H1 (cell line): ENCODE data around the gene BBX. TPM values are rescaled to one million over a fixed set of nuclear protein-coding genes. Genes with fewer than 3 reads are reported as not detected.

ENCODE experiments used
- CTCF ChIA-PET: fragments of 300-600 bp; sonication (Branson Sonifier 250); formaldehyde crosslinking; loops from one replicate; lab custom pipeline; 2021; ENCODE audit not compliant: partially characterized antibody; lab: Charles Lee
- POLR2A ChIA-PET: fragments of 300-600 bp; sonication (Branson Sonifier 250); formaldehyde crosslinking; loops from one replicate; lab custom pipeline; 2021; ENCODE audit warnings: inconsistent platforms; ENCODE audit not compliant: partially characterized antibody; lab: Charles Lee
- DNase-seq, 2 experiments: peaks; one replicate each; pipeline versions ENCODE4 v3.0.0 to v3.0.0-alpha.2; 2010 to 2022; ENCODE audit warnings: low spot score in 2 of 2, low read depth in 1 of 2, mixed read lengths in 1 of 2
- FAIRE-seq: peaks from 2 replicates; lab custom pipeline; 2011; peaks lifted over from hg19 to GRCh38; lab: Jason Lieb, UNC
- H2AFZ ChIP-seq: 2 replicates; pipeline ENCODE4 v1.8.1; 2012; ENCODE audit warnings: low read length, inconsistent platforms
- H2AK5ac ChIP-seq: 2 replicates; pipeline ENCODE4 v1.6.1; 2013; ENCODE audit warnings: low read depth, low read length
- H2BK120ac ChIP-seq: replicated peaks from 2 replicates; pipeline ENCODE3; 2013; ENCODE audit warnings: low read depth, low read length, inconsistent platforms
- H2BK12ac ChIP-seq: 2 replicates; pipeline ENCODE4 v1.6.1; 2013; ENCODE audit warnings: low read depth, low read length
- H2BK15ac ChIP-seq: 2 replicates; pipeline ENCODE4 v1.6.1; 2013; ENCODE audit warnings: low read length
- H2BK20ac ChIP-seq: 2 replicates; pipeline ENCODE4 v1.6.1; 2013; ENCODE audit warnings: low read length
- H2BK5ac ChIP-seq: 2 replicates; pipeline ENCODE4 v1.6.1; 2013; ENCODE audit warnings: low read depth, low read length
- H3K14ac ChIP-seq: 2 replicates; pipeline ENCODE4 v1.6.1; 2013; ENCODE audit warnings: inconsistent platforms; ENCODE audit not compliant: insufficient read length
- H3K18ac ChIP-seq: 2 replicates; pipeline ENCODE4 v1.6.1; 2013; ENCODE audit warnings: low read length; ENCODE audit errors: extremely low read depth
- H3K23ac ChIP-seq: 2 replicates; pipeline ENCODE4 v1.6.1; 2013; ENCODE audit warnings: inconsistent platforms; ENCODE audit not compliant: insufficient read length
- H3K23me2 ChIP-seq: 2 replicates; pipeline ENCODE4 v1.6.1; 2013; ENCODE audit warnings: low read depth, low read length
- H3K27ac ChIP-seq: 2 replicates; pipeline ENCODE4 v1.6.1; 2011; ENCODE audit warnings: low read depth, low read length, inconsistent platforms
- H3K27me3 ChIP-seq, 4 experiments: replicated peaks in 1 of 4; 1 replicate in 1 of 4; 2 replicates in 3 of 4; pipeline versions ENCODE4 v1.6.1 to v1.8.1; 2011 to 2013; ENCODE audit warnings: low read length in 3 of 4, mild to moderate bottlenecking in 3 of 4, inconsistent platforms in 2 of 4, mixed read lengths in 2 of 4, moderate library complexity in 1 of 4; ENCODE audit not compliant: control insufficient read depth in 3 of 4, insufficient read depth in 3 of 4; ENCODE audit errors: extremely low read depth in 1 of 4
- H3K36me3 ChIP-seq, 4 experiments: 2 replicates each; pipeline versions ENCODE4 v1.6.1 to v1.8.1; 2011 to 2013; ENCODE audit warnings: mild to moderate bottlenecking in 4 of 4, low read length in 3 of 4, moderate library complexity in 2 of 4, control low read depth in 1 of 4, inconsistent platforms in 1 of 4; ENCODE audit not compliant: insufficient read depth in 4 of 4, control insufficient read depth in 2 of 4
- H3K4ac ChIP-seq: replicated peaks from 2 replicates; pipeline ENCODE3; 2013; ENCODE audit warnings: low read length, low read depth, mixed read lengths, inconsistent platforms; ENCODE audit not compliant: insufficient read length
- H3K4me1 ChIP-seq, 4 experiments: replicated peaks in 1 of 4; 1 replicate in 1 of 4; 2 replicates in 3 of 4; pipeline versions ENCODE4 v1.6.1 to v1.8.1; 2011 to 2013; ENCODE audit warnings: low read length in 3 of 4, inconsistent platforms in 2 of 4, mixed read lengths in 1 of 4; ENCODE audit not compliant: insufficient read depth in 4 of 4, control insufficient read depth in 3 of 4
- H3K4me2 ChIP-seq, 2 experiments: 2 replicates each; pipeline versions ENCODE4 v1.6.1 to v1.8.1; 2011 to 2013; ENCODE audit warnings: low read depth in 2 of 2, low read length in 2 of 2, control low read depth in 1 of 2, inconsistent platforms in 1 of 2, mild to moderate bottlenecking in 1 of 2; ENCODE audit not compliant: insufficient read depth in 1 of 2
- H3K4me3 ChIP-seq, 4 experiments: fragments of 200-600, 300-600 bp in 1 of 4; sonication (generic), shearing (Covaris generic), sonication (Bioruptor Twin) in 1 of 4; 2 replicates each; pipeline versions ENCODE4 v1.5.1 to v1.8.1; 2011 to 2016; ENCODE audit warnings: low read length in 4 of 4, low read depth in 3 of 4, control low read depth in 2 of 4, inconsistent platforms in 2 of 4, mild to moderate bottlenecking in 2 of 4, mixed read lengths in 1 of 4, moderate library complexity in 1 of 4; ENCODE audit not compliant: insufficient read depth in 2 of 4; ENCODE audit errors: extremely low read depth in 1 of 4
- H3K56ac ChIP-seq: replicated peaks from 2 replicates; pipeline ENCODE3; 2013; ENCODE audit warnings: low read depth, mild to moderate bottlenecking, mixed read lengths, low read length, inconsistent platforms; ENCODE audit not compliant: insufficient read length
- H3K79me1 ChIP-seq: 2 replicates; pipeline ENCODE4 v1.6.1; 2013; ENCODE audit warnings: low read depth, low read length, control low read depth
- H3K79me2 ChIP-seq, 2 experiments: 2 replicates each; pipeline versions ENCODE4 v1.6.1 to v1.8.1; 2012 to 2013; ENCODE audit warnings: low read length in 2 of 2, mild to moderate bottlenecking in 2 of 2, inconsistent platforms in 1 of 2; ENCODE audit not compliant: insufficient read depth in 2 of 2, control insufficient read depth in 1 of 2
- H3K9ac ChIP-seq, 4 experiments: replicated peaks in 1 of 4; 1 replicate in 1 of 4; 2 replicates in 3 of 4; pipeline versions ENCODE4 v1.6.1 to v1.8.1; 2011 to 2013; ENCODE audit warnings: low read depth in 3 of 4, low read length in 3 of 4, control low read depth in 2 of 4, mild to moderate bottlenecking in 2 of 4, moderate library complexity in 2 of 4, inconsistent platforms in 1 of 4; ENCODE audit errors: extremely low read depth in 1 of 4
- H3K9me3 ChIP-seq, 2 experiments: 2 replicates each; pipeline versions ENCODE4 v1.6.1 to v1.8.1; 2012 to 2013; ENCODE audit warnings: mild to moderate bottlenecking in 2 of 2, moderate library complexity in 2 of 2, control low read depth in 1 of 2, inconsistent platforms in 1 of 2, low read depth in 1 of 2, low read length in 1 of 2, mixed read lengths in 1 of 2; ENCODE audit not compliant: insufficient read depth in 2 of 2
- H4K20me1 ChIP-seq, 2 experiments: replicated peaks in 1 of 2; 2 replicates each; pipeline versions ENCODE3 to v1.8.1; 2011 to 2013; ENCODE audit warnings: inconsistent platforms in 2 of 2, low read length in 2 of 2, mild to moderate bottlenecking in 1 of 2; ENCODE audit not compliant: insufficient read depth in 2 of 2, control insufficient read depth in 1 of 2
- H4K5ac ChIP-seq: 2 replicates; pipeline ENCODE4 v1.6.1; 2013; ENCODE audit warnings: low read length, low read depth, mixed read lengths, inconsistent platforms; ENCODE audit not compliant: insufficient read length
- H4K8ac ChIP-seq: 2 replicates; pipeline ENCODE4 v1.8.0; 2013; ENCODE audit warnings: mild to moderate bottlenecking, moderate library complexity, low read length, inconsistent platforms; ENCODE audit not compliant: insufficient read depth; ENCODE audit errors: extremely low read depth
- H4K91ac ChIP-seq: replicated peaks from 2 replicates; pipeline ENCODE3; 2013; ENCODE audit warnings: low read length, mixed read lengths, inconsistent platforms; ENCODE audit not compliant: insufficient read length
- BCL11A ChIP-seq, 2 experiments: IDR thresholded peaks; one replicate each; pipeline ENCODE4 v1.6.1; 2011; ENCODE audit warnings: low read depth in 2 of 2, low read length in 2 of 2, mild to moderate bottlenecking in 2 of 2
- CBX5 ChIP-seq: fragments of 300-800, 300-1000 bp; sonication (generic); IDR thresholded peaks from 2 replicates; pipeline ENCODE4 v1.7.1; 2016; ENCODE audit warnings: antibody characterized with exemption, low read length, low read depth
- FOSL1 ChIP-seq: IDR thresholded peaks from 2 replicates; pipeline ENCODE4 v1.6.1; 2011; ENCODE audit warnings: mild to moderate bottlenecking, low read depth, low read length, moderate library complexity; ENCODE audit not compliant: insufficient read depth
- HDAC2 ChIP-seq, 2 experiments: fragments of 300-600 bp in 1 of 2; sonication (generic) in 1 of 2; IDR thresholded peaks; 2 replicates each; pipeline ENCODE4 v1.6.1; 2011 to 2012; ENCODE audit warnings: low read depth in 2 of 2, low read length in 2 of 2, mild to moderate bottlenecking in 2 of 2, moderate library complexity in 2 of 2, borderline replicate concordance in 1 of 2, inconsistent platforms in 1 of 2
- JUND ChIP-seq: IDR thresholded peaks from 2 replicates; pipeline ENCODE4 v1.6.1; 2011; ENCODE audit warnings: mild to moderate bottlenecking, improper control_type of control experiment, low read length
- KDM1A ChIP-seq: fragments of 200-600, 300-600 bp; sonication (generic); IDR thresholded peaks from 2 replicates; pipeline ENCODE4 v1.7.1; 2016; ENCODE audit warnings: mild to moderate bottlenecking, low read length, borderline replicate concordance
- PHF8 ChIP-seq: fragments of 200-600 bp; sonication (generic); conservative IDR thresholded peaks from 2 replicates; pipeline ENCODE4 v1.7.1; 2012; ENCODE audit warnings: low read depth, mild to moderate bottlenecking, inconsistent platforms, low read length, moderate library complexity
- SIX5 ChIP-seq: IDR thresholded peaks from 2 replicates; pipeline ENCODE4 v1.6.1; 2011; ENCODE audit warnings: mild to moderate bottlenecking, low read depth, low read length
- SP1 ChIP-seq: IDR thresholded peaks from 2 replicates; pipeline ENCODE4 v1.6.1; 2011; ENCODE audit warnings: low read depth, low read length
- SP2 ChIP-seq: IDR thresholded peaks from 2 replicates; pipeline ENCODE4 v1.6.1; 2012; ENCODE audit warnings: mild to moderate bottlenecking, low read length, inconsistent platforms
- TEAD4 ChIP-seq: IDR thresholded peaks from 2 replicates; pipeline ENCODE4 v1.6.1; 2012; ENCODE audit warnings: low read depth, low read length, inconsistent platforms, mixed read lengths
- ZNF274 ChIP-seq: IDR thresholded peaks from 2 replicates; pipeline ENCODE4 v1.7.0; 2012; ENCODE audit warnings: low read length, borderline replicate concordance; ENCODE audit errors: extremely low read depth
- WGBS, 2 experiments: shearing (Covaris generic) in 1 of 2; methylation state at CpG; one replicate each; pipeline versions ENCODE4 v1.1.6 to v1.1.7; 2013 to 2015; ENCODE audit warnings: low lambda C conversion rate in 2 of 2, mixed read lengths in 2 of 2, inconsistent platforms in 1 of 2, low coverage in 1 of 2, missing lambda C conversion rate in 1 of 2; ENCODE audit not compliant: insufficient replicate concordance in 2 of 2, insufficient coverage in 1 of 2, insufficient read length in 1 of 2; ENCODE audit errors: extremely low coverage in 1 of 2, missing lambda C conversion rate in 1 of 2; 5-methylcytosine and 5-hydroxymethylcytosine counted together
- polyA plus RNA-seq, 7 experiments: library from polyadenylated mRNA; depleted of rRNA in 3 of 7; stranded (reverse) in 5 of 7; unstranded in 2 of 7; fragments of >200 nt in 5 of 7; fragments of 200-250 nt in 2 of 7; gene quantifications; 1 replicate in 5 of 7; 2 replicates in 1 of 7; 4 replicates in 1 of 7; pipeline versions ENCODE4 v1.2.1 to v1.2.3, GENCODE V29; 2011 to 2013; ENCODE audit warnings: missing spikeins in 2 of 7, mixed read lengths in 2 of 7
- total RNA-seq: library from RNA; stranded (reverse); fragmentation: NEBNext Ultra II Directional; extraction: Animal tissue kit (Norgen Biotek cat#: 25700); gene quantifications from 2 replicates; pipeline ENCODE4 v1.2.1, GENCODE V29; 2021

Gene BBX
- total and polyA plus RNA-seq, 2 of the 8 experiments (the other 6 are each of a cell fraction or from before 2014, with no cell fraction given), result 11.0 to 42.5 TPM

GRCh38 chr3:107498646-107499045, 24.1 kb upstream of the BBX start:
- Histone ChIP-seq H3K9me3 (no peaks in the 10 kb centered on the region), H3K14ac (no peak overlapping the region), H3K27ac (no peak overlapping the region), H2BK15ac (no peak overlapping the region), H2BK12ac (no peak overlapping the region), H2BK5ac (no peak overlapping the region), H4K5ac (no peak overlapping the region), H3K23me2 (no peaks in the 10 kb centered on the region), H2BK20ac (no peak overlapping the region), H3K27me3 (no peaks in the 10 kb centered on the region), H4K20me1 (no peaks in the 10 kb centered on the region), H3K23ac (no peak overlapping the region), H3K9ac (no peak overlapping the region), H3K79me2 (no peaks in the 10 kb centered on the region), H4K8ac (no peak overlapping the region), H3K4me1 (no peaks in the 10 kb centered on the region), H2AK5ac (no peak overlapping the region), H2AFZ (no peak overlapping the region), H2BK120ac (no peak overlapping the region), H3K4ac (no peak overlapping the region), H3K18ac (no peak overlapping the region), H3K4me3 (no peak overlapping the region), H3K4me2 (no peak overlapping the region), H3K79me1 (no peaks in the 10 kb centered on the region), H3K56ac (no peak overlapping the region), H4K91ac (no peak overlapping the region), H3K36me3 (no peaks in the 10 kb centered on the region)
- CTCF ChIA-PET, result interaction anchor here (1.5 kb wide), 1 partner anchor 13 kb away, joined by 5 read pairs; no protein-coding TSS in a partner anchor
- 80% methylated on average over 4 of the region's 4 CpGs; no CpG with 5 or more reads in 1 of the 2 experiments for WGBS, 2 experiments
- POLR2A ChIA-PET, result interaction anchor here (0.9 kb wide), 1 partner anchor 1620 kb away, joined by 3 read pairs; no protein-coding TSS in a partner anchor
- no peak for FAIRE-seq
- DNase-seq, result no peak
- TF ChIP-seq SP2 (no peak), ZNF274 (no peak), TEAD4 (no peak), PHF8 (no peak), SIX5 (no peak), HDAC2 (IDR thresholded peaks at IDR 0.05; ENCODE audit: borderline replicate concordance in 1 of 2, low read depth in 2 of 2, low read length in 2 of 2) (no peak), JUND (no peak), FOSL1 (no peak), SP1 (no peak), BCL11A (IDR thresholded peaks at IDR 0.05; ENCODE audit: low read depth in 2 of 2, low read length in 2 of 2) (no peak), KDM1A (no peak), CBX5 (no peak)
